HepG2 (cell line): ENCODE data around the gene PLD3. TPM values are rescaled to one million over a fixed set of nuclear protein-coding genes. Genes with fewer than 3 reads are reported as not detected.

Experiments used
- ATAC-seq: fragments of 200-7000 bp; cut with Tn5 transposase; 3 replicates; pipeline ENCODE4 v1.9.1; 2020; ENCODE audit warnings: mild to moderate bottlenecking, moderate library complexity
- BruUV-seq: library from RNA; stranded (reverse); fragments of 400-500 nt; replicated peaks from 2 replicates; lab custom pipeline; 2021; lab: Mats Ljungman, UMichigan
- CTCF ChIA-PET: fragments of 300-600 bp; formaldehyde crosslinking; extraction: SDS; loops from one replicate; lab custom pipeline; 2021; ENCODE audit warnings: low total read pairs, inconsistent platforms, low intra/inter-chr PET ratio; lab: Yijun Ruan, JAX
- POLR2A ChIA-PET: fragments of 350-600 bp; sonication (Branson Sonifier 250); formaldehyde crosslinking; loops from one replicate; lab custom pipeline; 2020; ENCODE audit warnings: antibody characterized with exemption, inconsistent platforms; lab: Yijun Ruan, JAX
- DNase-seq: peaks from one replicate; pipeline ENCODE4 v3.0.0-alpha.2; 2015; ENCODE audit warnings: low spot score
- FAIRE-seq: peaks from 3 replicates; lab custom pipeline; 2011; peaks lifted over from hg19 to GRCh38; lab: Jason Lieb, UNC
- H2AFZ ChIP-seq: one replicate; pipeline ENCODE4 v1.6.1; 2011; ENCODE audit warnings: low read length, inconsistent platforms
- H3K27ac ChIP-seq: fragments of 300-600 bp; 3 replicates; pipeline ENCODE4 v1.8.0; 2011; ENCODE audit warnings: mixed run types, mild to moderate bottlenecking, mixed read lengths, low read length, inconsistent platforms; ENCODE audit not compliant: insufficient read depth; ENCODE audit errors: extremely low read length
- H3K27me3 ChIP-seq, 2 experiments: fragments of 200-600 bp in 1 of 2; 2 replicates in 1 of 2; 3 replicates in 1 of 2; pipeline versions ENCODE4 v1.6.0 to v1.8.0; 2011; ENCODE audit warnings: low read length in 2 of 2, mild to moderate bottlenecking in 2 of 2, moderate library complexity in 2 of 2, inconsistent platforms in 1 of 2; ENCODE audit not compliant: insufficient read depth in 2 of 2, control insufficient read depth in 1 of 2
- H3K36me3 ChIP-seq, 2 experiments: fragments of 200-600 bp in 1 of 2; replicated peaks in 1 of 2; 2 replicates in 1 of 2; 3 replicates in 1 of 2; pipeline versions ENCODE4 v1.5.1 to v1.8.0; 2011; ENCODE audit warnings: low read length in 2 of 2, inconsistent platforms in 1 of 2; ENCODE audit not compliant: insufficient read depth in 2 of 2, control insufficient read depth in 1 of 2
- H3K4me1 ChIP-seq: 2 replicates; pipeline ENCODE4 v1.5.1; 2012; ENCODE audit warnings: low read length, inconsistent platforms; ENCODE audit not compliant: insufficient read depth
- H3K4me2 ChIP-seq: 2 replicates; pipeline ENCODE4 v1.6.0; 2011; ENCODE audit warnings: low read depth, low read length, inconsistent platforms
- H3K4me3 ChIP-seq, 3 experiments: fragments of 200-600 bp in 1 of 3; sonication (generic), shearing (Covaris generic) in 1 of 3; replicated peaks in 1 of 3; 2 replicates each; pipeline ENCODE4 v1.5.1; 2011 to 2016; ENCODE audit warnings: low read length in 3 of 3, inconsistent platforms in 2 of 3, low read depth in 2 of 3, mild to moderate bottlenecking in 2 of 3, control low read depth in 1 of 3, mixed read lengths in 1 of 3; ENCODE audit not compliant: insufficient read depth in 1 of 3
- H3K79me2 ChIP-seq: one replicate; pipeline ENCODE4 v1.6.1; 2011; ENCODE audit warnings: low read length, inconsistent platforms; ENCODE audit not compliant: insufficient read depth
- H3K9ac ChIP-seq: 2 replicates; pipeline ENCODE4 v1.6.0; 2011; ENCODE audit warnings: mild to moderate bottlenecking, low read depth, low read length, inconsistent platforms; ENCODE audit not compliant: insufficient read depth
- H3K9me3 ChIP-seq: 2 replicates; pipeline ENCODE4 v1.5.1; 2012; ENCODE audit warnings: mild to moderate bottlenecking, low read length
- H4K20me1 ChIP-seq: 2 replicates; pipeline ENCODE4 v1.6.0; 2011; ENCODE audit warnings: inconsistent platforms, mild to moderate bottlenecking, low read length, moderate library complexity; ENCODE audit not compliant: insufficient read depth
- CBFB ChIP-seq: sonication (generic); formaldehyde crosslinking; IDR thresholded peaks from 2 replicates; pipeline ENCODE4 v1.4.0; 2020; ENCODE audit warnings: missing genetic modification reagents
- CTCF ChIP-seq: sonication (generic); formaldehyde crosslinking; IDR thresholded peaks from 2 replicates; pipeline ENCODE4 v1.5.0; 2020; ENCODE audit warnings: mild to moderate bottlenecking, missing genetic modification reagents, moderate library complexity
- IKZF5 ChIP-seq: IDR thresholded peaks from 2 replicates; pipeline ENCODE4 v1.6.1; 2018; ENCODE audit warnings: missing genetic modification reagents, mild to moderate bottlenecking, missing compliant biosample characterization
- MAX ChIP-seq: IDR thresholded peaks from 2 replicates; pipeline ENCODE4 v1.6.1; 2012; ENCODE audit warnings: inconsistent platforms
- TARDBP ChIP-seq: sonication (generic); formaldehyde crosslinking; IDR thresholded peaks from 2 replicates; pipeline ENCODE4 v1.8.0; 2022; ENCODE audit warnings: mild to moderate bottlenecking, missing genetic modification reagents
- ZBTB42 ChIP-seq: sonication (generic); formaldehyde crosslinking; IDR thresholded peaks from 2 replicates; pipeline ENCODE4 v1.5.0; 2020; ENCODE audit warnings: mild to moderate bottlenecking, missing genetic modification reagents
- ZBTB7B ChIP-seq: sonication (generic); formaldehyde crosslinking; IDR thresholded peaks from 2 replicates; pipeline ENCODE4 v1.4.0; 2020; ENCODE audit warnings: missing genetic modification reagents
- ZNF484 ChIP-seq: sonication (generic); formaldehyde crosslinking; IDR thresholded peaks from 2 replicates; pipeline ENCODE4 v1.5.1; 2020; ENCODE audit warnings: mild to moderate bottlenecking, low read depth, missing genetic modification reagents, borderline replicate concordance
- ZNF496 ChIP-seq: sonication (generic); formaldehyde crosslinking; IDR thresholded peaks from 2 replicates; pipeline ENCODE4 v1.8.1; 2023; ENCODE audit warnings: mild to moderate bottlenecking, moderate library complexity, missing genetic modification reagents; ENCODE audit not compliant: insufficient replicate concordance
- ZNF557 ChIP-seq: sonication (generic); formaldehyde crosslinking; IDR thresholded peaks from 2 replicates; pipeline ENCODE4 v1.4.0; 2020; ENCODE audit warnings: missing genetic modification reagents
- ZNF672 ChIP-seq: sonication (generic); formaldehyde crosslinking; IDR thresholded peaks from 2 replicates; pipeline ENCODE4 v1.8.1; 2022; ENCODE audit warnings: missing genetic modification reagents
- ZNF816 ChIP-seq: sonication (generic); formaldehyde crosslinking; IDR thresholded peaks from 2 replicates; pipeline ENCODE4 v1.8.0; 2022; ENCODE audit warnings: missing genetic modification reagents, mild to moderate bottlenecking, borderline replicate concordance
- ZNF878 ChIP-seq: sonication (generic); formaldehyde crosslinking; IDR thresholded peaks from 2 replicates; pipeline ENCODE4 v1.8.1; 2023; ENCODE audit warnings: mild to moderate bottlenecking, missing genetic modification reagents, moderate library complexity
- WGBS: methylation state at CpG from one replicate; pipeline ENCODE4 v1.1.6; 2017; ENCODE audit warnings: low lambda C conversion rate; 5-methylcytosine and 5-hydroxymethylcytosine counted together
- in situ Hi-C: cut with HindIII; loops from 2 replicates; pipeline ENCODE4 v1.10.0; 2017; ENCODE audit warnings: low pct_unique_long_range_greater_than_20kb; ENCODE audit not compliant: extremely low pct_ligation_motif_present
- intact Hi-C: fragments of 100-400 bp; cut with micrococcal nuclease; formaldehyde crosslinking; loops from one replicate; pipeline ENCODE4 v1.10.0; 2022; ENCODE audit not compliant: unreplicated experiment
- polyA plus RNA-seq, 8 experiments: library from polyadenylated mRNA; depleted of rRNA in 3 of 8; stranded (reverse) in 7 of 8; unstranded in 1 of 8; fragments of >200 nt; fragmentation: Illumina TruSeq in 4 of 8; extraction: Trizol in 4 of 8; gene quantifications; 2 replicates each; pipeline versions ENCODE4 v1.2.1 to v1.2.3, GENCODE V29; 2011 to 2016; ENCODE audit warnings: low read depth in 4 of 8, missing spikeins in 1 of 8, mixed read lengths in 1 of 8; ENCODE audit not compliant: insufficient read depth in 1 of 8
- total RNA-seq, 5 experiments: library from RNA; depleted of rRNA; stranded (reverse); fragments of >200 nt; fragmentation: Illumina TruSeq; extraction: Trizol; gene quantifications; 2 replicates each; pipeline ENCODE4 v1.2.3, GENCODE V29; 2016; ENCODE audit warnings: low read depth in 1 of 5

Gene PLD3
- total and polyA plus RNA-seq, 2 of the 13 experiments (the other 11 are each of a cell fraction or from before 2014, with no cell fraction given), result 45.7 to 164 TPM

GRCh38 chr19:40323705-40324104, 24.8 kb upstream of the PLD3 start:
- no peak for ATAC-seq
- in situ Hi-C loops, result no loop called here

More at GRCh38 chr19:40323705-40324104, 24.8 kb upstream of the PLD3 start:
- Histone ChIP-seq H3K27me3 (no peaks in the 10 kb centered on the region), H3K4me2 (no peak overlapping the region), H3K4me1 (no peaks in the 10 kb centered on the region), H3K9ac (no peak overlapping the region), H3K27ac (no peak overlapping the region), H3K79me2 (no peaks in the 10 kb centered on the region), H4K20me1 (no peaks in the 10 kb centered on the region), H3K36me3 (peaks cover 27 to 59% of the 10 kb centered on the region in 2 experiments), H3K9me3 (no peaks in the 10 kb centered on the region), H3K4me3 (no peak overlapping the region), H2AFZ (no peak overlapping the region)
- DNase-seq (no peak), FAIRE-seq (no peak)
- WGBS, result 97% methylated on average over 13 of the region's 13 CpGs
- CTCF ChIA-PET, result no interaction called here
- intact Hi-C loops, result no loop called here
- BruUV-seq, result no TSS peak
- TF ChIP-seq ZBTB42, result no peak
- no peak for TF ChIP-seq ZNF672 (CRISPR knock-in tag)
- no peak for TF ChIP-seq ZNF878
- no peak for TF ChIP-seq CTCF (CRISPR knock-in tag)
- no peak for TF ChIP-seq ZBTB7B (CRISPR knock-in tag)
- no peak for TF ChIP-seq IKZF5 (CRISPR knock-in tag)
- TF ChIP-seq CBFB, result no peak
- no peak for TF ChIP-seq ZNF484
- TF ChIP-seq TARDBP (CRISPR knock-in tag), result no peak
- no peak for TF ChIP-seq ZNF816 (CRISPR knock-in tag)
- TF ChIP-seq ZNF557 (CRISPR knock-in tag), result no peak
- no peak for TF ChIP-seq MAX
- TF ChIP-seq ZNF496 (CRISPR knock-in tag), result no peak
- POLR2A ChIA-PET, result no interaction called here
